Activated B cell treated with CpG ODN at 0.5 μM for 24 hours (primary cell): ENCODE data around the gene CORO1A. TPM values are rescaled to one million over a fixed set of nuclear protein-coding genes. Genes with fewer than 3 reads are reported as not detected.

Experiments used
- ATAC-seq: fragments of 200-7000 bp; cut with Tn5 transposase; one replicate; pipeline ENCODE4 v1.10.0; 2021; ENCODE audit warnings: low read depth, mild to moderate bottlenecking, moderate library complexity
- CTCF ChIA-PET: fragments of 350-600 bp; sonication (Branson Sonifier 250); formaldehyde crosslinking; loops from one replicate; lab custom pipeline; 2021; ENCODE audit warnings: antibody characterized with exemption; lab: Charles Lee
- POLR2A ChIA-PET: fragments of 350-600 bp; sonication (Branson Sonifier 250); formaldehyde crosslinking; loops from one replicate; lab custom pipeline; 2021; ENCODE audit warnings: antibody characterized with exemption; lab: Charles Lee
- DNase-seq: peaks from one replicate; pipeline ENCODE4 v3.0.0; 2022
- H3K27ac Mint-ChIP-seq: one replicate; pipeline ENCODE4 v1.8.0; 2020; ENCODE audit warnings: mixed read lengths
- H3K27me3 Mint-ChIP-seq: one replicate; pipeline ENCODE4 v1.8.0; 2021; ENCODE audit warnings: mixed read lengths
- H3K36me3 Mint-ChIP-seq: one replicate; pipeline ENCODE4 v1.8.0; 2021; ENCODE audit warnings: low read depth, mixed read lengths
- H3K4me1 Mint-ChIP-seq: one replicate; pipeline ENCODE4 v1.8.0; 2021; ENCODE audit warnings: mixed read lengths
- H3K4me3 Mint-ChIP-seq: one replicate; pipeline ENCODE4 v1.8.0; 2020; ENCODE audit warnings: mild to moderate bottlenecking, mixed read lengths
- H3K9me3 Mint-ChIP-seq: one replicate; pipeline ENCODE4 v1.8.0; 2020; ENCODE audit warnings: mixed read lengths
- intact Hi-C: fragments of 100-400 bp; cut with micrococcal nuclease; formaldehyde crosslinking; loops from one replicate; pipeline ENCODE4 v1.15.1; 2024
- total RNA-seq: library from RNA; stranded (reverse); gene quantifications from 2 replicates; pipeline ENCODE4 v1.2.3, GENCODE V29; 2022
- TF ChIP-seq, protein P1 (sequence below): fragments of 200-600 bp; IDR thresholded peaks from one replicate; pipeline ENCODE4 v1.8.0; 2022; ENCODE audit warnings: antibody characterized with exemption, mild to moderate bottlenecking

CORO1A gene
- total RNA-seq, 1 donor from 2014 or later, result 1,030 TPM

DNA sequence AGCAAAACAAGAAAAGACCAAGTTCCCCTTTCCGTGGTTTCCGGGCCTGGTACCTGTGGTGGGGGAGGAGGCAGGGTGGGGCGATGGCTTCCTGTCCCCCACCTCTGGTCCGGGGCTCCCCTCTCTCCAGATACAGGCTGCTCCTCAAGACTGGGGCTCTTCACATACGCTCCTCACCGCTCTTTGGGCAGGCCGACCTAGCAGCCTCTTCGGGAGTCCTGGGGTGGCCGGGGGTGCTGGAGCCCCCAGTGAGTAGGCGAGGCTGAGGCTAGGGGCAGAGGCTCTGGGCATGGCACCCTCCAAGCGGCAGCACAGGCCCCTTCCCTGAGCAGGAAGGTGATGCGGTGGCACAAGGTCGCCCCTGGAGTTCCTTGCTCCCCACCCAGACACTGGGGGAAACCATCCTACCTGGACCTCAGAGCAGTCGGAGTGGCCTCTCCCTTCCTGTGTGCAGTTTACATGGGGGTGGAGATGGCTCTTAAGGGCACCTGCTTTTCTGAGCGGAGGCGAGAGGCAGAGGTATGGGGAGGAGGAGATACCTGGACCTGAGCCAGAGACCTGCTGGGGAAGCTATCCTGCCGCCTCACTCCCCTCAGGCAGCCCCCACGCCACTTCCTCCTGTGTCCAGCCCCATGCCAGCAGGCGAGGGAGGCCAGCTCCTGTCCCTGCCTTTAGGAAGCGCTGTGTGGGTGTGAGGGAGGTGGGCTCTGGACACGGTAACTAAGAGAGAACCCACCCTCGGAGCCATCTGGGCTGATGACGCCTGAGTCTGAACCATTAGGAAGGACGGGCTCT, 891 bp downstream of the CORO1A start:
- H3K27ac Mint-ChIP-seq, result peak overlapping the region; percentile 97
- ChIA-PET POLR2A (interaction anchor here (0.6 to 7.4 kb wide), 31 partner anchors 10 to 1274 kb away, joined by 3 to 335 read pairs (median 7); partner anchors contain the start of genes ALDOA, DCTPP1, FBRS and GDPD3), CTCF (interaction anchor here (1.0 to 4.4 kb wide), 2 partner anchors 41 to 92 kb away, joined by 6 to 33 read pairs; partner anchors contain the start of gene TBX6)
- H3K4me1 Mint-ChIP-seq, result peaks cover 41% of the 10 kb centered on the region
- H3K9me3 Mint-ChIP-seq, result no peaks in the 10 kb centered on the region
- DNase-seq (peak; percentile 70), ATAC-seq (peak; percentile 1)
- H3K36me3 Mint-ChIP-seq, result peaks cover 38% of the 10 kb centered on the region
- intact Hi-C loops, result no loop called here
- peak overlapping the region; percentile 98 for H3K4me3 Mint-ChIP-seq
- H3K27me3 Mint-ChIP-seq, result no peaks in the 10 kb centered on the region
- TF ChIP-seq, protein P1, sequence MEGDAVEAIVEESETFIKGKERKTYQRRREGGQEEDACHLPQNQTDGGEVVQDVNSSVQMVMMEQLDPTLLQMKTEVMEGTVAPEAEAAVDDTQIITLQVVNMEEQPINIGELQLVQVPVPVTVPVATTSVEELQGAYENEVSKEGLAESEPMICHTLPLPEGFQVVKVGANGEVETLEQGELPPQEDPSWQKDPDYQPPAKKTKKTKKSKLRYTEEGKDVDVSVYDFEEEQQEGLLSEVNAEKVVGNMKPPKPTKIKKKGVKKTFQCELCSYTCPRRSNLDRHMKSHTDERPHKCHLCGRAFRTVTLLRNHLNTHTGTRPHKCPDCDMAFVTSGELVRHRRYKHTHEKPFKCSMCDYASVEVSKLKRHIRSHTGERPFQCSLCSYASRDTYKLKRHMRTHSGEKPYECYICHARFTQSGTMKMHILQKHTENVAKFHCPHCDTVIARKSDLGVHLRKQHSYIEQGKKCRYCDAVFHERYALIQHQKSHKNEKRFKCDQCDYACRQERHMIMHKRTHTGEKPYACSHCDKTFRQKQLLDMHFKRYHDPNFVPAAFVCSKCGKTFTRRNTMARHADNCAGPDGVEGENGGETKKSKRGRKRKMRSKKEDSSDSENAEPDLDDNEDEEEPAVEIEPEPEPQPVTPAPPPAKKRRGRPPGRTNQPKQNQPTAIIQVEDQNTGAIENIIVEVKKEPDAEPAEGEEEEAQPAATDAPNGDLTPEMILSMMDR, result no peak

DNA sequence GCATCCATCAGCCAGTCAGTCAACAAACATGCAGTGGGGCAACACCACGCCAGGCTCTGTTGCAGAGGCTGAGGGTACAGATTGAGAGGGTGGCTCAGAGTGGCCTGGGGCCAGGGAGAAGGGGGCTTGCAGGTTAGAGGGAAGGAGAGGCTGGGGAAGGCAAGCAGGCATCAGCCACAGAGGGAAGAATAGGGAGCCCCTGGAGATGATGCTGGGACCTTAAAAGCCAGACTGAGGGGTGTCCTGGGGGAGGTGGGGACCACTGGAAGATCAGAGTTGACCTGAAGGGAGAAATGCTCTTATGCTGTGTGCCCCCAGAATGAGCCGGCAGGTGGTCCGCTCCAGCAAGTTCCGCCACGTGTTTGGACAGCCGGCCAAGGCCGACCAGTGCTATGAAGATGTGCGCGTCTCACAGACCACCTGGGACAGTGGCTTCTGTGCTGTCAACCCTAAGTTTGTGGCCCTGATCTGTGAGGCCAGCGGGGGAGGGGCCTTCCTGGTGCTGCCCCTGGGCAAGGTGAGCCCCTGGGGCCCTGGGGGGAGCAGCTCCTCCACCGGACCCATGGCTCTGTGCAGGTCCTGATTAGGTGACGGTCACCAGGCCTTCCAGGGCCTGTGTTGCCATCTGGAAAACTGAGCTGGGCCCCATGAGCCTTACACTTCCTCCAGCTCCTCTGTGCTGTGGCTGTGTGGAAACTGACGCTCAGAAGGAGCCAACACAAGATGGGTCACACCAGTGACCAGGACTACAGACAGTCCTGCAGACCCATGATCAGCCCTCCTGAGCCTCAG, 1.7 kb downstream of the CORO1A start:
- no peaks in the 10 kb centered on the region for H3K27me3 Mint-ChIP-seq
- TF ChIP-seq, protein P1, result no peak
- intact Hi-C loops, result no loop called here
- DNase-seq (no peak), ATAC-seq (peak; percentile 1)
- H3K36me3 Mint-ChIP-seq, result peaks cover 38% of the 10 kb centered on the region
- H3K4me3 Mint-ChIP-seq, result peak overlapping the region; percentile 98
- ChIA-PET CTCF (interaction anchor here (1.5 to 4.4 kb wide), 2 partner anchors 42 to 93 kb away, joined by 4 to 33 read pairs; partner anchors contain the start of gene TBX6), POLR2A (interaction anchor here (0.5 to 7.4 kb wide), 22 partner anchors 42 to 1261 kb away, joined by 3 to 335 read pairs (median 6); partner anchors contain the start of genes ALDOA, FBRS, MAPK3 and PPP4C)
- peak overlapping the region; percentile 97 for H3K27ac Mint-ChIP-seq
- H3K9me3 Mint-ChIP-seq, result no peaks in the 10 kb centered on the region
- peaks cover 41% of the 10 kb centered on the region for H3K4me1 Mint-ChIP-seq

DNA sequence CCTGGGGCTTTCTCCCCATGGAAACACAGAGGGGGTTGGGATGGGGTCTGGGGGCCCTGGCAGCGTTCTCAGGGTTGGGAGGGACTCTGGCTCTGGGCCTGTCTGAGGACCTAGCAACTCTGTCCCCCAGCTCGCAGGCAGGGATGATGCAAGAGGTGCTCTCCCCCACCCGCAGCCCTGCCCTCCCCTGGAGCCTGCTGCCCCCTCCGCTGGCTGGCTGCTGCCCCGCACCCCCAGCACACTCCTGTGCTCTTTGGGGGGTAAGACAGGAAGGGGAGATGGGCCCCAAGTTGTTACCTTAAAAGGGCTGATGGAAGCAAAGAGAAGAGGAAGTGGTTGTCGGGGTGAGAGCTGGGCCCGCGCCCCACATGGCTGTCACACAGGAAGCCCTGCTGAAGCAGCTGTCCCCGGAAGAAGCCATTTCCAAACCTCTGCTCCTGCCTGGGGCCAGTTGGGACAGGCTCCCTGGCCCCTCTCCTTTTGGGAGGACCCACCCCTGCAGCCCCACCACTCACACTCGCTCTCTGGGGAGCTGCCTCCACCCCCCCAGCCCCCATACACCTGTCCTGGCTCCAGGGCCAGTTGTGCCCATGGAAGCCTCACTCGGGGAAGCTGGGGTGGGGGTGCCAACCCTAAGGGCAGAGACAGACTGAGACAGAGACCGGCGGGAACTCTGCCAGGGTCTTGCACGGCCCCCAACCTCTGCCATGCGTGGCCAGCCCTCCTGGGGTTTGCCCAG, 2.5 kb downstream of the CORO1A start:
- POLR2A ChIA-PET, result interaction anchor here (0.5 to 7.4 kb wide), 20 partner anchors 42 to 1262 kb away, joined by 3 to 335 read pairs (median 5); partner anchors contain the start of genes ALDOA, CD2BP2, MAPK3 and PRR14
- ATAC-seq (peak; percentile 32), DNase-seq (peak; percentile 60)
- no peaks in the 10 kb centered on the region for H3K9me3 Mint-ChIP-seq
- TF ChIP-seq, protein P1, result no peak
- intact Hi-C loops, result no loop called here
- H3K27me3 Mint-ChIP-seq, result no peaks in the 10 kb centered on the region
- H3K4me1 Mint-ChIP-seq, result peaks cover 39% of the 10 kb centered on the region
- H3K27ac Mint-ChIP-seq, result peak overlapping the region; percentile 97
- CTCF ChIA-PET, result interaction anchor here (1.5 to 4.4 kb wide), 2 partner anchors 43 to 93 kb away, joined by 4 to 33 read pairs; partner anchors contain the start of gene TBX6
- peak overlapping the region; percentile 98 for H3K4me3 Mint-ChIP-seq
- peaks cover 38% of the 10 kb centered on the region for H3K36me3 Mint-ChIP-seq

DNA sequence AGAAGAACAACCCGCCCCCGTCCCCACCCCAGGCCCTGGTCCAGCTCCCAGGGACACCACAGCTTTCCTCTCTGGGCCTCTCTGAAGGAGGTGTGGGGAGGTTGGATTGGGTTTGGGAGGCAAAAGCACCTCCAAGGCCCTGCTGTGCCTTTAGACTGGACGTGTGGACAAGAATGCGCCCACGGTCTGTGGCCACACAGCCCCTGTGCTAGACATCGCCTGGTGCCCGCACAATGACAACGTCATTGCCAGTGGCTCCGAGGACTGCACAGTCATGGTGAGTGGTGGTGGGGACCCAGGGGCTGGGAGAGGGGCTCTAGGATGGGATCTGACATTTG, 3.0 kb downstream of the CORO1A start:
- H3K27ac Mint-ChIP-seq, result peak overlapping the region; percentile 97
- POLR2A ChIA-PET, result interaction anchor here (0.6 to 7.4 kb wide), 16 partner anchors 43 to 1262 kb away, joined by 3 to 335 read pairs (median 6); partner anchors contain the start of genes ALDOA, CD2BP2, MAPK3 and PRR14
- DNase-seq (no peak), ATAC-seq (no peak)
- H3K4me3 Mint-ChIP-seq, result peak overlapping the region; percentile 98
- TF ChIP-seq, protein P1, result no peak
- H3K27me3 Mint-ChIP-seq, result no peaks in the 10 kb centered on the region
- H3K36me3 Mint-ChIP-seq, result peaks cover 38% of the 10 kb centered on the region
- CTCF ChIA-PET, result interaction anchor here (1.5 to 4.4 kb wide), 2 partner anchors 43 to 94 kb away, joined by 4 to 33 read pairs; partner anchors contain the start of gene TBX6
- no peaks in the 10 kb centered on the region for H3K9me3 Mint-ChIP-seq
- intact Hi-C loops, result no loop called here
- H3K4me1 Mint-ChIP-seq, result peaks cover 39% of the 10 kb centered on the region
